ENCODE results near the gene GCG. TPM values are rescaled to one million over a fixed set of nuclear protein-coding genes. Genes with fewer than 3 reads are reported as not detected.

GCG gene
- total and polyA plus RNA-seq, 10 donors = 0.21 to 0.28 TPM; not detected in 8

GRCh38 chr2:162118166-162119031 is 33.6 kb downstream of the GCG start:
- Histone ChIP-seq H3K27ac (peak overlapping the region in 7 of 8 donors; percentile 3 to 58 (median 23)), H3K4me3 (no peak overlapping the region), H3K9me3 (peaks cover 0 to 9% (median 5%) of the 10 kb centered on the region in 8 donors), H3K27me3 (replicated peaks in 1 of 7) (no peaks in the 10 kb centered on the region), H3K36me3 (no peaks in the 10 kb centered on the region), H3K4me1 (peaks cover 0 to 17% (median 7%) of the 10 kb centered on the region in 6 donors)
- DNase-seq = no peak
- no peak for TF ChIP-seq CTCF (IDR thresholded peaks at IDR 0.05 in 8 of 11, conservative IDR thresholded peaks at IDR 0.05 in 3 of 11)
- TF ChIP-seq POLR2AphosphoS5 (IDR thresholded peaks at IDR 0.05) = no peak
- TF ChIP-seq POLR2A (IDR thresholded peaks at IDR 0.05) = no peak
- intact Hi-C loops (cut with DNase I; ENCODE audit: low total_unique reads) = no loop called here
- WGBS, 5 donors = 33 to 56% (median 51%) methylated on average over 7 of the region's 7 CpGs

GRCh38 chr2:162116352-162116751 is 35.7 kb downstream of the GCG start:
- peaks cover 0 to 24% (median 7%) of the 10 kb centered on the region in 6 donors for H3K4me1 ChIP-seq
- H3K27me3 ChIP-seq (replicated peaks in 1 of 7) = no peaks in the 10 kb centered on the region
- H3K4me3 ChIP-seq = no peak overlapping the region
- no peak overlapping the region for H3K27ac ChIP-seq
- intact Hi-C loops (cut with DNase I; ENCODE audit: low total_unique reads) = no loop called here
- no peaks in the 10 kb centered on the region for H3K36me3 ChIP-seq
- peaks cover 0 to 9% (median 5%) of the 10 kb centered on the region in 8 donors for H3K9me3 ChIP-seq
- no peak for TF ChIP-seq POLR2AphosphoS5 (IDR thresholded peaks at IDR 0.05)
- no peak for TF ChIP-seq POLR2A (IDR thresholded peaks at IDR 0.05)
- TF ChIP-seq CTCF (IDR thresholded peaks at IDR 0.05 in 8 of 11, conservative IDR thresholded peaks at IDR 0.05 in 3 of 11) = no peak
- DNase-seq = no peak

GRCh38 chr2:162115076-162115475 is 37.0 kb downstream of the GCG start:
- intact Hi-C loops (cut with DNase I; ENCODE audit: low total_unique reads) = no loop called here
- no peak for DNase-seq
- TF ChIP-seq POLR2A (IDR thresholded peaks at IDR 0.05) (no peak), POLR2AphosphoS5 (IDR thresholded peaks at IDR 0.05) (no peak), CTCF (IDR thresholded peaks at IDR 0.05 in 8 of 11, conservative IDR thresholded peaks at IDR 0.05 in 3 of 11) (no peak)
- WGBS, 5 donors = 98 to 100% (median 99%) methylated on average over 2 of the region's 2 CpGs
- no peaks in the 10 kb centered on the region for H3K36me3 ChIP-seq
- no peaks in the 10 kb centered on the region for H3K27me3 ChIP-seq (replicated peaks in 1 of 7)
- no peak overlapping the region for H3K4me3 ChIP-seq
- H3K9me3 ChIP-seq = peaks cover 0 to 9% (median 5%) of the 10 kb centered on the region in 8 donors
- no peak overlapping the region for H3K27ac ChIP-seq
- H3K4me1 ChIP-seq = peaks cover 0 to 24% (median 7%) of the 10 kb centered on the region in 6 donors

GRCh38 chr2:162114271-162114670 is 37.8 kb downstream of the GCG start:
- no peaks in the 10 kb centered on the region for H3K36me3 ChIP-seq
- TF ChIP-seq POLR2AphosphoS5 (IDR thresholded peaks at IDR 0.05) = no peak
- no peak for TF ChIP-seq CTCF (IDR thresholded peaks at IDR 0.05 in 8 of 11, conservative IDR thresholded peaks at IDR 0.05 in 3 of 11)
- TF ChIP-seq POLR2A (IDR thresholded peaks at IDR 0.05) = no peak
- peak overlapping the region in 1 of 8 donors; percentile 4 for H3K27ac ChIP-seq
- H3K4me1 ChIP-seq = peaks cover 0 to 24% (median 6%) of the 10 kb centered on the region in 6 donors
- H3K4me3 ChIP-seq = no peak overlapping the region
- 14 to 40% (median 23%) methylated on average over 1 of the region's 1 CpG for WGBS, 5 donors
- peaks cover 0 to 9% (median 5%) of the 10 kb centered on the region in 8 donors for H3K9me3 ChIP-seq
- intact Hi-C loops (cut with DNase I; ENCODE audit: low total_unique reads) = no loop called here
- no peaks in the 10 kb centered on the region for H3K27me3 ChIP-seq (replicated peaks in 1 of 7)
- DNase-seq = no peak
